GM18867 (cell line): Measurements from ENCODE around the gene ARID1B.

Experiments used
- ATAC-seq: cut with Tn5 transposase; IDR thresholded peaks from one replicate; pipeline ENCODE4 v1.9.1; 2021; ENCODE audit warnings: mild to moderate bottlenecking, moderate library complexity; ENCODE audit not compliant: unreplicated experiment

ARID1B gene

DNA sequence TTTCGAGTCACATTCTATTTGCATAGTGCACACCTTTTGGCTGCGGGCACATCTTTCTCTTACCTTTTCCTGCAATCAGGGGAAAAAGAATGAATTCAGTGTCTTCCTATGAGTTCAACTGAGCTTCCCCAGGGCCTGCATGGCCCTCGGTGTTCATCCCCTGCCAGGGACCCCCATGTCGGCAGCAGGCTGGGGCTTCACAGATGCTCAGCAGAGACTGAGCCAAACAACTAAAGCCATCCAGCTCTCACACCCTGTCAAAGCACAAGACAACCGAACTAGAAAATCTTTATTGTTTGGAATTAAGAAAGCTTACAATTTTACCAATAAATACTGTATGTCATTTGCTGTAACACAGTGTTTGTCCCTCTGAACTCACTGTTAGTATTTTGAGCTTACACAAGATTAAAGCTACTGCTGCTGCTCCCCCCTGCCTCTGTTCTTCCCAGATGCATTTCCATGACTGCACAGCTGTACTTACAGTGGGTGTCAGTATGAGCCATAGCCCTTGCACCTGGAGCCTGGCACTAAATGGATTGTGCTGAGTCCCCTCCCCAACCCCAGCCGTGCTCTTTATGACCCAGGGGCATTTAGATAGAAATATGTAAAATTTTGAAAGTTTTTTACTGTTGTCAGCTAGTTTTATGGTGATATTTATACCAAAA is 340.4 kb downstream of the ARID1B start:
- ATAC-seq = no peak

DNA sequence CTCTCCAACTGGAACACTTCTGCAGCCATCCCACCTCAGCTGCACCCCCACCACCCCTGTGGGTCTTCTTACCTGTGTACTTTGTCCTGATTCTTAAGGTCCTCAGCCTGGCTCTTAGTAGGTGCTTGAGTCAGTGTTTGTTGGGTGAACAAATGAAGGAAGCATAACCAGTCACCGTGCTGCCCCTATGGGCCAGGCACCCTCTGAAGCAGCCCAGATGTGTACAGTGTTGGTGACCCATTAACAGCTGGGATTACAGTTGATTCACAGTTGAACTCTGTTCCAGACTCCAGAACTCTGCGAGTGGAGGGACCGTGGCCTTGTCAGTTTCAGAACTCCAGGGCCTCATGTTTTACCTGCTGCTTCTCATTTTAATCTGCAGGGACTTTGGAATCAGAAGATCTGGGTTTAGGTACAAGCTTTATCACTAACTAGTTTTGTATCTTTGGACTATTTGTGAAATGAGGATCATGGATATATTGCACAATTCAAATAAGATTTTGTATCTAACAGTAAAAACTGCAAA is 342.4 kb downstream of the ARID1B start:
- no peak for ATAC-seq

DNA sequence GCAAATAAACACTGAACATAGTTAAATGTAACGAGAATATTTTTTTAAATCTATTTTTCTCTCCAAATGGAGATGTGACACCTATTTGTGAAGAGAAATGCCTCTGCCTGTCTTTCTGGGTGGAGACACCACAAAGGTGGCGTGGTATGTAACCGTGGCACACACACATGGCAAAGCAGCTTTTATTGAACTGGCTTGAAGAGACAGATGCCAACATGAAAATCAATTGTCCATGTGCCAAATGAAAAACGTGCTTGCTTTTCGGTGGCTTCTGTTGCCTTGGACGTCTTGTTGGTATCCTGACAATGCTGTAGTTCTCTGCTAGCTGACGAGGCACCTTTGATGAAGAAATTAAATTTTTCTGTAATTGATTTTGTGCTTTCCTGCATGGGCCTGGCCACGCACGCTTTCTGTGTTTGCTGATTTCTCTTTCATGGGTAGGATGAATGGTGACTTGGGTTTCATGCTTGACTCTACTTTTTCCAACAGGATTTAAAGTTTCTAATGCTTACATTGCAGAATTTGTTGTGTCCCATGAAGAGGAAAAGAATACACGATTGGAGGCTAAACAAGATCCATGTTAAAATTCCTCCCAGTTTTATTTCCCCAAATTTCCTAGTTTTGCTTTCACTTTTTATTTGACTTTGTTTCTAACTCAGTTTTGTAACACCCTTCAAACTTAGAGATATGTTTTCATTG is 343.5 kb downstream of the ARID1B start:
- ATAC-seq = no peak

DNA sequence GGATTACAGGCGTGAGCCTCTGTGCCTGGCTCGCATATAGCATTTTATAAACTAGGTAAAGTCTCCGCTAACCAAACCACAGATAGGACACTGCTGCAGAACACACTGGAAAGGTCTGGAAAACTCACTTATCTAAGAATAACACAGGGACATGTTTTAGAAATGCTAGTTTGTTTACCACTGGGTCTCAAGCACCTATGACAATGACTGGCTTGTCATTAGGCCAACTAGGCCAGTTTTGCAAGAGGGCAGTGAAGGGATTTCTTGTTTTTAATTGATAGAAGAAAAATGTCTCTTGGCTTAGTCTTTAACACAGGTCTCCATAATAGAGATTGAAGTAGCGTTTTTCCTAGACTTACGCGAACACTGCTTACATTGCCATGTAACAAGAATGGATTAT is 344.7 kb downstream of the ARID1B start:
- ATAC-seq = no peak

DNA sequence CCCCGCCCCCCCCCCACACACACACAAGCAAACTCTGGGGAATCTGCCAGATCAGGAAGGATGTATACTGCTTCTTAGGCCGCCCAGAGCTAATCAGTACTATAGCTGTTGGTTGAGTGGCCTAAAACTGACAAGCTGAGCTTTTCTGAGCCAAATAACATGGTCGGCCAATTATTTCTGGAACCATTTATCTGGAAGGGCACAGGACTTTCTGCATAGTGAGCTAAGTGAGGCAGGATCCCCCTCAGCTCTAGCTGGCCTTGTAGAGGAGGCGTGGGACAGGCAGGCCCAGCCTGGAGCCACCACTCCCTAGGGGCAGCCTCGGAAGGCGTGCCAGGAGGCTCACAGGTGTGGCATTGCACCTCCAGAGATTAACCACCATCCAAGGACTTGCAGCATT is 346.1 kb downstream of the ARID1B start:
- ATAC-seq = no peak

DNA sequence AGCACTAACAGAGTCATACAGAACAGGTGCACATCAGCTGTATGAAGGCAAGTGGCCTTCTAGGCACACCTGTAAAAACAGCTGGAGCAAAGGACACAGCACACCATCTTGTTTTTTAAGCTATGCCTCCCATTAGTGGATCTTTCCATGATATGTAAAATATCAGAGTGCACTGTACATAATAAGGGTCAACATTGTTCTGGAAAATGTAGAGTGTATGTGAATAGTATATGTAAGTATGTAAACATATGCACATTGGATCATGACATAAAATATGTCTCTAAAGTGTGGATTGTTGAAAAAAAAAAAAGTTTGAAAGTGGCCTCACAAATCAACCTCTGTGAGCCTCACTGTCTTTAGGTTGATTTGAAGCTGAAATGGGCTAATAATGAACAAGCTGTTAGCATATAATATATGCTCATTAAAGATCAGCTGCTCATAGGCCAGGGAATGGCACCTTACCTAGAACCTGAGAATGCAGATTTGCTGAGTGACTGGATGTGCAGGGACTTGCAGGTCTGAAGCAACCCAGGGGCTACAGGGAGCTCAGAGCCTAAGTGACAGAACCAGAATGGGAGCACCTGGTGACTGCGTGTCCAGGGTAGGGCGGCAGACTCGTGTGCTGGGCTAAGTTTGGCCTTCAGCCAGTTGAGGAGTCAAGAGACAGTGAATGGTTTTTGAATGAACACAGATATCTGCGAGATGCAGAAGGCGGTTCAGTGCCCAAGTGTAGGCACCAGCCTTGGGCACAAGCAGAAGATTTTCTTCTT is 347.5 kb downstream of the ARID1B start:
- ATAC-seq = no peak

DNA sequence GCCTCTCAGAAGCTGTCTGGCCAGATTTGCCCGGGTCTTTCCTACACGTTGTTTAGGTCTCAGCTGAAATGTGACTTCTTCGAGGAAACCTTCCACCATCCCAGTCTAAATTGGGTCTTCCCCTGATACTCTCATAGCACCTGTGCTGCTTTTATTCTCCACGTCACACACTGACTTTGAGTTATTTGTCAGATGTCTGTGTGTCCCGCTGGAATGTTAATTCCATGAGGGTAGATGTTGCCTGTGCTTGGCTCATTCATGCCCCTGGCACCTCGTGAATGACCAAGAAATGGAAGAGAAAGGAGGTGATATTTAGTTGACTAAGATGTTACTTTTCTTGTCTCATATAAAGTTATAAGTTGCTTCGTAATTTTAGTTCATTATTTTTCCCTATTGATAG is 348.4 kb downstream of the ARID1B start:
- no peak for ATAC-seq

DNA sequence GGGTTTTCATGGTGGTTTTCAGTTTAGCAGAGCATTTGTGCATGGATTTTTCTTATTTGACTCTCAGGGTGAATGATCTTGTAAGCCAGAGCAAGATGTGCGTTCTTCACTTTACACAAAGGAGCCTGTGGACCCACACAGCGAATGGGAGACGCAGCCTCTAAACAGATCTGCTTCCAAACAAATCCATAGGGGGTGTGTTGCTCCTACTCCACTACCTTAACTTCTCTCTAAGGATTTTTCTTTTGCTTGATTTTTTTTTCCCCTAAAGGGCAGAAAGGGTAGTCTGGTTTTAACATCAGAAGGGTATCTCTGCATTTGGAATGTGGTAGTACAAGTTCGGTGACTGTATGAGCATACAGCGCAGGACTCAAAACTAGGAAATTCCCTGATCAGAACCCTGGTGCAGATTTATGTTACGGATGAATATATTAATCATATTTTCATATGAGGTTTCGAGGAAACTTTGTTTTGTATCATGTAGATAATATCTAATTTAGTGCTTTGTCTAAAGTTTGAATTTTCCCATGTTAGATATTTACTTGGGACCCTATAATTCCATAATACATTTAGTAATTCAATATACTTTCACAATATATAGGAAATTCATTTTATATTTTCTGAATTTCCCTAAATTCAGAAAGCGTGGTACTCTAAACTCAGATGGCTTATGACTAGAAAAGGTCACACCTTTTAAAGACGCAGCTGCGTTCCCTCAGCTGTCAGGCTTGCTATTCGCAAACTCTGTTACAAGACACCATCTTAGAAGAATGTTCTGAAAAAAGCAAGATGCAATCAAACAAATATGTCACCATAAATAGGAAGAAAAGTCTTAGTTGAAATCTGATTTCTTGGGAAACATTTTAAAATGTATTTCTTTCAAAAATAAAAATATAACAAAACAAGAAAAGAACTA is 349.3 kb downstream of the ARID1B start:
- no peak for ATAC-seq

DNA sequence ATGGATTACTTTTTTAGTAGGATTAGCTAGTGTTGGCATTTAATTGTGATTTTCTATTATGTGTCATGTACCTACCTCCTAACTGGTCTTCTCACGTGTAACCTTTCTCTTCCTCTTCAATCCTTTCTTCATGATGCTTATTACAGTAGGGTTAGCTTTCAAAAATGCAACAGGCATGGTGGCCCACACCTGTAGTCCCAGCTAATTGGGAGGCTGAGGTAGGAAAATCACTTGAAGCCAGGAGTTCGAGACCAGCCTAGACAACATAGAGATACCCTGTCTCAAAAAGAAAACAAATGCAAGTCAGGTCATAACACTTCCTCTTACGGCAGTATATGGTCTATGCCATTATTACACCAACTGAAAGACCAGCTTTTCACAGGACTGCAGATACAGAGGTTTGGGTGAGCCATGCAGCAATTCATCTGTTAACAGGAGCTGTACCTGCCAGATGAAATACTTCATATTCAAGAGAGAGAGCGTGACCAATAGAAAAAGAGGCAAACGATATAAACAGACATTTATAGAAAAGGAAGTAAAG is 351.1 kb downstream of the ARID1B start:
- ATAC-seq = no peak

DNA sequence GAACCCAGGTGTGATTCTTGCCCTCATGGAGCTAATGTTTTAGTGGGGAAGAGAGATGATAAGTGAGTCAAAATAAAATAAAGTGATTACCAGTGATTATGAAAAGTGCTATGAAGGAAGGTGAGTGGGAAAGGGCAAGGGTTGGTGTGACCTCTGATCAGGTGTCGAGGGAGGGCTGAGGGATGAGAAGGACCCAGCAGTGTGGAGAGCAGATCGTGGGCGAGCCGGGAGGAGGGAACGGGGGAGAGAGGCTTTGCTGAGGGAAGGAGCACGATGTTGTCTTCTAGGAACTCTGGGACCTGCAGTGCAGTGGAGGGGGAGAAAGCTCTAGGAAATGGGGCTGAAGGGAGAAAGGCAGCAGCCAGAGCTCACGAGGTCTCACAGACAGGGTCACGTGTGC is 354.1 kb downstream of the ARID1B start:
- no peak for ATAC-seq

DNA sequence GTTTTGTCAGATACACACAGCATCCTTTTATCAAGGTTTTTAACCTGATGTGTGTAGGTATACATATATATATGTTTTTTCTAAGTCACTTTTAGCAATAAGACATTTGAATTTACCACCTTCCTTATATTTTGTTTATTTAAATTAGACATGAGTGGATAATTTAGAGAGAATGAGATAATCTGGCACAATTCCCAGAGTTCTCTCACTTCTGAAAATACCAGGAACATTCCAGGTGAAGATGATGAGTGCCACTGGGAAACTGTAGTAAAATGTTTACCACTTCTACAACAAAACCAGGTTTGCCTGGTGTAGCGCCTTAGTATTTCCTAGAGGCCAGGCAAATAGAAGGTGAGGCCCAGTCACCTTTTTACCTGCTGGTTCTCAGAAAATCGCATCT is 356.7 kb downstream of the ARID1B start:
- ATAC-seq = no peak

DNA sequence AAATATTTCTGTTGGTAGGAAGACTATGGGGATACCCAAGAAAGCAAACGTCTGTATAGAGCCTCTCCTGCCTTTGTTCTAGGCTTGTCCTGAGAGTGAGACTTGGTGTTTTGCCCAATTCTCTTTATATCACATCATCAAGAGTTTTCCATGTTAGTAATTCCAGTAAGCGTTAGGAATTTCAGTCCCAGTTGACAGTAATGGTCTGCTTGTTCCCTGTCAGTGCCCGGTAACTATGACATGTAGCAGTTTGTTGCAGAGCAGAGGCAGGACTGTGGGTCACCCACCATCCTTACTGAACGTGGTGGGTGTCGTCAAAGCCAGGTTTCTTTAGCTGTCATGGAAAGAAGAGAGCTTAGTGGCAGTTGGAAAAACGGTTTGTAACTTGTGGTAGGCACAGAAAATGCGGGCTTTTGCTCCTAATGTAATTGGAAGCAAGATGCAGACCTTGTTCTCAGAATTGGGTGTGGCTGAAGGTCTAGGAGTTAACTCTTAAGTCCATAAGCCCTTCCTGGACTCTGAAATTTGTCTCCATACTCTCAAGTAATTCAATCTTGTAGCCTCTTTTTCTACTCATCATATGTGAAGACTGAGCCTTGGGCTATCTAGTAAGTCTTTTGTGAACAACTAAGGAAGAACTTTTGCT is 357.3 kb downstream of the ARID1B start:
- no peak for ATAC-seq

DNA sequence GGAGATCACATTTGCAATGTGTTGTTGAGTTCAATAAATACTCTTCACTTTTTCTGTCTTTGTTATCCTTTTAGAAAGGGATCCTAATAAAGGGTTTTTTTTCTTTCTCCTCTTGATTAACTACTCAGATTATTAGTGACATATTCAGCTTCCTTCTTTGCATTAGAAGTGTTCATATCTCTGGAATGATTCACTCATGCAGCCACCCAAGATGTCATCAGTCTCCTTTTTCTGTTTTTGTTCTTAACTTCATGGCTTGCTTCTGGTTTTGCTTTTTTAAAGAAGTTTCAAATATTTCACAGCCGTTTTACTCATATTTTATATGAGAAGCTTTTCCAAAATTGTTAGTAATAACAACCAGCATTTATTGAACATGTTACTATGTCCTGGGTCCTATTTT is 358.5 kb downstream of the ARID1B start:
- ATAC-seq = no peak

DNA sequence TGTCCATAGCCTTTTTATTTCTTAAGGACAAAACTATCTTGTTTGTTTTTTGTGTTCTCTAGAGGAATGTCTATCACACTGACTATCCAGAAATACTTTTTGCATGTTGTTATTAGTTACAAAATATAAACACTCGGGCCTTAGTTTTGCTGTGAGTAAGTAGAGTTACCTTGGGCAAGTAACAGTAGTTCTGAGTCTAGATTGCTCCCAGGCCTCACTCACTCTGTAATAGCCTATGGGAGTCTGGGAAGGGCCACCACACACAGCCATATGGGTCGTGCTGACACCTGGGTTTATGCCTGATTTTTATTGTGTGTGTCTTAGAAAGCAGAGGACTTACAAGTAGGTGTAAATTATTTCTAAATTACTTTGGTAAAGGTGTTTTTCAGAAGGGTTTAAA is 360.3 kb downstream of the ARID1B start:
- ATAC-seq = no peak

DNA sequence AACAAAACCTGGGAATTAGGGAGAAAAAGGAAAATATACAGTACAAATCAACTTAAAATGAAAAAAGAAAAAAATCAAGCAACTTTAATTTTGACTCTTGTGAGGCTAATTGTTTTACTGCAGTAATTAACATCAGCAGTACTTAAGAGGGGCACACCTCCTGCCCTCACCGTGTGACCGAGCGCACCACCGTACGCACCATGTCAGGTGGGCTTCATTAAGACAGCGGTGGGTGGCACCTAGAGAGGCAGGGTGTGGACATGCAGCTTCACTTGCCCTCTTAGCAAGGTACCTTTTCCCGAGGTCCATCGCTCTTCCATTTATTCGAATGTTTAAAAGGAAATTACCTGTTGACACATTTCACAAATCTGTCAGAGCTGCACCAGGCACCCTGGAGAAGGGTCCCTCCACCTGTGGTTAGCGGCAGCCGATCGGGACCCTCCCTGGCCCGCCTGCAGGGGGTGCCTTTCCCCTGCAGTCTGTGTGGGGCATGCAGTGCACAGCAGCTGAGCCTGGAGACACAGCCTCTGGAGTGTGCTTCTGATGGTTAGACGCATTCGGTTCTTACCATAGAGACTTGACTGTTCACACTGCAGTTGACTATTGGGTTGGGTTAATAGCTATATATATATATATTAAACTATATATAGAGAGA is 362.0 kb downstream of the ARID1B start:
- ATAC-seq = no peak

DNA sequence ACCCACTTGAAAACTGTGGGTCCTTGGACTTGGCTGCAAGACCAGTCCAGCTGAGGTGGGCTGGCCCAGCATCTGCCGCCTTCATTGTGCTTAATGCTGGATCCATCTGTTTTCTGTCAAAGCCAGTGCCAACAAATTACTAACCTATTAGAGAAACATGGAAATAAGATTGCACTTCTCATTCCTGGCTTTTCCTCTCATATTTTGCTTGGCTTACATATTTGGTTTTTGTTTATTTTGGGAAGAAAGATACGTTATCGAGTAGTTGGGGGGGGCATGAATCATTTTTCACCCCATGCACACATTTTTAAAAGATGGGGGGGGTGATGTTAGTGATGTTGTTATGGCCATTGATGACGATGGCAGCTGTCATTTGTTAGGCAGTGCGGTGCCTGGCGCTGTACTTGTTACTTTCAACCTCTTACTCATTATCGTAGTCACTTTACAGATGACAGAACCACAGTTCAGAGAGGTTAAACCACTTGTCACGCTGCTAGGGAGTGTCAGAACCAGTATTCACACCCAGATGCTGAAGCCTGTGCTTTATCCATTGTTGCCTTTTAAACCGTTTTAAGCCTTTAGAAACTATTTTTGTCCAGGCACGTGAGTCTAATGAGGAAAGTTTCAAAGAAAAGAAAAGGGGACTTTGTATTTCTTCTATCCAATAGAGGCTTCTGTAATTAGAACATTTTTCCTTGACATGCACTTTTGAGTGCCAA is 366.2 kb downstream of the ARID1B start:
- ATAC-seq = peak; percentile 98

DNA sequence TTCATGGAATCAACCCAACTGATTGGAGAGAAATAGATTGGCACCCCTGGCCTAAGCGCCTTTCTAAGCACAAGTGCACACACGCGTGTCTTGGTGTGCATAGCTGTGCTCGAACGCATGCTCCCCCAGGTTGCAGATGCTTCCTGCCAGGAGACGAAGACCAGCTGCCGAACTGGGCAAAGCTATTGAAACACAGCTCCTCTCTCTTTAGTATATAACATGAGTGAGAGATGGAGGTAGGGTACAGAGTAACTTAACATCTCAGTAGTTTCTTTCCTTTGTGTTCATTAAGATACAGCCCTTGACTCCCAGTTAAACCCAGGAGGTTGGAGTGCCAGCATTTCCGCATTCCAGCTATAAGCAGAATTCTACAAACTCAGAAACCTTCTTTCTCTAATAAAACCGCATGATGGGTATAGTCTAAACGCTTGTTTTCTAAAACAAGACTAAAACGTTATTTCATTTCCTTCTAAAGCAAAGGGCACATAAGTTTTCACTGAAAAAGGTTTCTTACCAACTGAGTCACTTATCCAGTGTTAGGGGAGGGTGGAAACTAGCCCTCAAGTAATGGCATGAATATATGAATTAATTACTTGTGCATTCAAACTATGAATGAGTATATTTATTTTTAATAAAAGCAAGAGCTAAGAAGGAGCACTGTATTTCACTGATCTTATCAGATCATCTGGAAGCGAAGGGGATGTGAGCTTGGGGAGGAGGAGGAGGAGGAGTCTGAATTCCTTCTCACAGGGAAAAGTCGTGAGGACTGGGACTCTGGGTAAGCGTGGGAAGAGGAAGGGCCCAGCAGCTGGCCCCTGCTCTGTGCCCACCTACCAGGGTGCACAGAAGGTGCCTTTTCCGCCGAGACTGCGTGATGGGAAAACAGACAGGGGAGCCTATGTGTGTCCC is 367.0 kb downstream of the ARID1B start:
- ATAC-seq = no peak
